Dedifferentiated amniotic fluid mesenchymal stem cell (primary cell): ENCODE measurements around the gene GFY.

Source experiments
- DNase-seq: peaks from one replicate; pipeline ENCODE4 v3.0.0-alpha.2; 2016; ENCODE audit errors: extremely low spot score

Gene GFY, protein sequence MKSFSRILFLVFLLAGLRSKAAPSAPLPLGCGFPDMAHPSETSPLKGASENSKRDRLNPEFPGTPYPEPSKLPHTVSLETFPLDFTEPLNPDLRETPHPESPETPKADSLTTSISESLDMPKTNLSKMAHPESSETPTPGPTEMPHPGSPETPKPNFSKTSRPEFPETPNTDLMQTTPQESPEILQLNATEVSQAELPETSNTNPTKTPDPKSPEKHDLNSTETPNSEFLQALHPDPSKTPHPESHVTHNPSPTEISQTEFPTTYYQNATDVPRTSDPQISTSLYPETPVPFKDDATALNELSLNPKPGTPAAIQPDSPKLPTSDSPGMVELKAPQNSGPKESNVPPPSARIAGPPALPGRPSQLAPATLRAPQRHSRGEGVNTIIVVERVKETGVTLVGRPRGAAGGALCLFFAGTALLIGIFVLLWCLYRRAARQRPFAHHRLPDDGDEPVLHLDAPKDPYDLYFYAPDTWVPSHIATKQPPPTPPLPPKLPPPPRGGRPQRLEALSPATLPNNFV

DNA sequence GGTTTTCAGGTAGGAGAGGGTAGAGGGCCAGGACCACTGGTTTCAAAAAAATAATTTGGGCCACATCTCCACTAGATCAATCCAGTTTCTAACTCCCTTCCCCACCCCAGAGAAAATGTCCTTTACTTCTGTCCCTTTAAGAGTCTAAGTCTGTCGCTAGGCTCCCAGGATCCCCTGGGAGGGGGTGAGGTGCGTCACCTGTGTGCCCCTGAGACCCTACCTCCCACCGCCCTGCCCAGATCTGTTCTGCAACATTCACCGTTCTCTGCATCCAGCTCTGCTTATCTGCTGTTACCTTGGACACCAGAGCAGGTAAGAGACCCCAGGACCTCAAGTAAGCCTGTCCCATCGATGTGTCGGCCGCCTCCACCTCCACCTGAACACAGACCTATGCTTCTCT lies at the start of gene GFY:
Gene GFY, plus strand, starts transcription at position 211 of the 400 bp plus-strand sequence. CDS start 1,043 bp downstream, outside the sequence.
- DNase-seq = no peak

DNA sequence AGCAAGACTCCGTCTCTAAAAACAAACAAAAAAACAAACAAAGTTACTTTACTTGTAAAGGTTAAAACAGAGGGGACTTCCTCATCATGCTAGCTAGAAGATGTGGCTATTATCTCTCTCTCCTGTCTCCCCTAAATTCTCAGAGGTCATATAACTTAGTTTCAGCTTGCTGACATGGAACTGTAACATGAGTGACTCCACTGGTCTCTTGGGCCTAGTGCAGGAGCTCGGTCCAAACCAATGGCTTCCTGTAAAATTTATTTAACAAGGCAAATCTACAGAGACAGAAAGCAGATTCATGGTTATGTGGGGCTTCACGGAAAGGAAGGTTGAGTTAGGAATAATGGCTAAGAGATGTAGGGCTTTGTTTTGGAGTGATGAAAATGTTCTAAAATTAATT lies 46.7 kb upstream of the GFY start:
- DNase-seq = no peak

DNA sequence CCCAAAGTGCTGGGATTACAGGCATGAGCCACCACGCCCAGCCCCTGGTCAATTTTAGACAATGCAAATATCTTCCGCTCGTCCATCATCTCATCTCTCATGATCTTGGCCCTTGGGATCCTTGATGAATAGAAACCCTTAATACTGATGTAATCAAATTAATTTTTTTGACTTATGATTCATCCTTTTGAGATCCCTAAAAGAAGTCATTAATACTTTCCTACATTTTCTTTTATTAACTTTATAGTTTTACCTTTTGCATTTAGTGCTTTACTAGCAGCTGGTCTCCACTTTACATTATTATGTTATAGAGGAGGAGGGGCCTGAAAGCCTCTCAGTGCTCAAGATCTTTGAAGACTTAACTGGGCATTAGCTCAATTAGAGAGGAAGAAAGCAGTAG lies 44.8 kb upstream of the GFY start:
- DNase-seq = no peak

DNA sequence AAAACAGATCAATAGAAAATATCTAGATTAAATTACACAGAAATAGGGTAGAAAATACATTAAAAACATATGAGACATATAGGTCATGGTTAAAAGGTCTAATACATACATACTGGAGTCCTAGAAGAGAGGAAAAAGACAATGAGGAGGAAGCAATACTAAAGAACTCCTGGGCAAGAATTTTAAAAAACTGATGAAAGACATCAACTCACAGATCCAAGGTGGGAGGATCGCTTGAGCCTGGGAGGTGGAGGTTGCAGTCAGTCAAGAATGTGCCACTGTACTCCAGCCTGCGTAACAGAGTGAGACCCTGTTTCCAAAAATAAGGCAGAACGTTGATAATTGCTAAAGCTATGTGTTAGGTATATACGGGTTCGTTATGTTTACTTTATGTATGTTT lies 42.5 kb upstream of the GFY start:
- no peak for DNase-seq

DNA sequence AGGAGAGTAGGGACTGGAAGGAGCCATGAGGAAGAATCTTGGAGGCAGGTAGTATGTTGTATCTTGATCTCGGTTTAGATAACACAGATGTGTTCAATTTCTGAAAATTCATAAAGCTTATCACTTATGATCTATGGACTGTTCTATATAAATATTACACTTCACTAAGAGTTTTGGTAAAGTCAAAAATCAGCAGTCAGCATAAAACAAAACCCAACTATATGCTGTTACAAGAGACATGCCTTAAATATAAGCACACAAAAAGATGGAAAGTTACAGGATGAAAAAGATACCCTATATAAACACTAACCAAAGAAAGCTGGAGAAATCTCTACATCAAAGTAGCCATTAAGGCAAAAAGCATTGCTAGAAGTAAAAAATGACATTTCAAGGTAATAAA lies 41.6 kb upstream of the GFY start:
- DNase-seq = no peak

DNA sequence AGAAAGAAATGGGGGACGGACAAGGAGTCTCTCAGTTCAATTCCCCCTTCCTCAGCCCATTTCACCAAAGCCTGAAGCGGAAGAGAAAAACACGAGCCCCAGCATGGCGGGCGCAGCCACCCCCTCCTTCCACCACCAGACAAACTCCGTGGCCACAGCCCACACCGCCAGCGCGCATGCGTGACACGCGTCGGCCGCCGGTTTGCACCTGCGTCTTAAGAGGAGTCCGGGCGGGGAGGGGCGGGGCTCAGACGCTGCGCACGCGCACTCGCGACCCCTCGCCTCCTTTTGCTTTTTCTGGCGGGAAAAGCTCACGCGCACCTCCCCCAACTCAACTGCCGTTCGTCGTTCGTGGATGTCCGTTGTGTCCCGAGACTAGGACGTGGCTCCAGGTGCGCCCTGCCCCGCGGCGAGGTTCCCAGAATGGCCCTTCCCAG lies 37.2 kb upstream of the GFY start, which contains the start of gene KASH5:
Gene KASH5, plus strand, starts transcription at position 314 of the 437 bp plus-strand sequence. CDS start 2,635 bp downstream, outside the sequence.
- no peak for DNase-seq

DNA sequence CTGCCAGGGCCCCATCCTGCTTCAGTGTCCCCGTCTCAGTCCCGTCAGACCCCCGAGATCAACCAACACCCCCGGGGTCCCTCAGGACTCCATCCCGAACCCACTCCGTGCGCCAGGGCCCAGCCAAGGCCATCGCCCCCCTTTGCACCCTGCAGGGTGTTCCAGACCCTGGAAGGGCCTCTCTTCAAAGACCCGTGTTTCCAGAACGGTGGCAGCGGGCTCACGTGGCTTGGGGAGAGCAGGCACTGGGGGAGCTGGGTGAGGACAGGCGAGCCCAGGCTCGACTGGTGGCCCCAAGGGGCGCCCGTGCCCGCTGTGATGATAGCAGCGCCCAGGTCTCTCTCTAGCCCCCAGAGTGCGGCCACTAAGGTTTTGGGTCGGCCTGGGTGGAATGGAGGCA lies 35.8 kb upstream of the GFY start:
- DNase-seq = no peak

DNA sequence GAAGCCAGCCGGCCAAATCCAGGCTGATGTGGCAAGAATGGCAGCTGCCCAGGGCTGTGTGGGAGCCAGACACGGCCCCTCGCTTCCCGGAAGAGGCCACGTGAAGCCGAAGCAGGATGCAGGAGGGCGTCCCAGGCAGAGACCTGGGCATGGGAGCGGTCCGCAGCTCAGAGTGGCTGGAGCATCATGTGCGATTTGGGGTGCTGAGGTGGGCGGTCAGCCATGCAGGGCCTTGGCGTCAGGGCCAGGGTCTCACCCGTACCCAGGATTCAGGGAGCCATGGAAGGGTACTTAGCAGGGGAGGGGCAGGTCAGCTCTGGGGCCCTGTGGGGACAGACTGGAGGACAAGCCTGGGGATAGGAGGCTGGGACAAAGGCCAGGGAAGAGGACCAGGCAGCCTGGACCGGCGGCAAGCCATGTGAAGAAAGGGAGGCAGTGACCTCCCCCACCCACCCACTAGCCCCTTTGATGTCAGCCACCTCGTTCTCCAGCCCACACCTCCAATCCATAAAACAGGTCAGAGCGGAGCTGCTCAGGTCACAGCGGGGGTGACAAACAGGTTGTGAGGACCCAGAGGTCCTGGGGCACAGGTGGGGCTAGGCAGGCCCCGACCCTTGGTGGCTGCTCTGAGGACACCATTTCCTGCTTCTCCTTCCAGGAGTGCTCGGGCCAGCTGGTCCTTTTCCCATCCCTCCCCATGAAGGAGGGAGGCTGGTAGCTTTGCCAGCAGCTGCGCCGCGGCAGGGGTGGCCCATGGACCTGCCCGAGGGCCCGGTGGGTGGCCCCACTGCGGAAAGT lies 34.9 kb upstream of the GFY start:
- no peak for DNase-seq

DNA sequence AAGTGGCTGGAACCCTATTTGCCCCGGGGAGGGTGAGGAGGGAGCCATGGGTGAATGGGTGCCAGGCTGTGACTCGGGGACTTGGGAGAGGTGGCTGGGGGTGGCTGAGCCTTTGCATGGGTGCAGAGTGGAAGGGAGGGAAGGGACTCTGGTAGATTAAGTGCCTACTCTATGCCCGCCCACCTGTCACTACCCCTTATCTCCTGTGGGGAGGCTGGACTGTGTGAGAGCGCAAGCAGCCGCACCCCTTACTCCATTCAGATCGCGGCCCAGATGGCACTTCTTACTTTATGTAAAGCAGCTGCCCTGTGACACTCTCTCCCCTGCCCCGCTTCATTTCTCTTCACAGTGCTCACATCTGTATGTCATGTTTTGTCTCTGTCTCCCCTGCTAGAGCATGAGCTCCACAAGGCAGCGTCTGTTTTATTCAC lies 34.2 kb upstream of the GFY start:
- no peak for DNase-seq

DNA sequence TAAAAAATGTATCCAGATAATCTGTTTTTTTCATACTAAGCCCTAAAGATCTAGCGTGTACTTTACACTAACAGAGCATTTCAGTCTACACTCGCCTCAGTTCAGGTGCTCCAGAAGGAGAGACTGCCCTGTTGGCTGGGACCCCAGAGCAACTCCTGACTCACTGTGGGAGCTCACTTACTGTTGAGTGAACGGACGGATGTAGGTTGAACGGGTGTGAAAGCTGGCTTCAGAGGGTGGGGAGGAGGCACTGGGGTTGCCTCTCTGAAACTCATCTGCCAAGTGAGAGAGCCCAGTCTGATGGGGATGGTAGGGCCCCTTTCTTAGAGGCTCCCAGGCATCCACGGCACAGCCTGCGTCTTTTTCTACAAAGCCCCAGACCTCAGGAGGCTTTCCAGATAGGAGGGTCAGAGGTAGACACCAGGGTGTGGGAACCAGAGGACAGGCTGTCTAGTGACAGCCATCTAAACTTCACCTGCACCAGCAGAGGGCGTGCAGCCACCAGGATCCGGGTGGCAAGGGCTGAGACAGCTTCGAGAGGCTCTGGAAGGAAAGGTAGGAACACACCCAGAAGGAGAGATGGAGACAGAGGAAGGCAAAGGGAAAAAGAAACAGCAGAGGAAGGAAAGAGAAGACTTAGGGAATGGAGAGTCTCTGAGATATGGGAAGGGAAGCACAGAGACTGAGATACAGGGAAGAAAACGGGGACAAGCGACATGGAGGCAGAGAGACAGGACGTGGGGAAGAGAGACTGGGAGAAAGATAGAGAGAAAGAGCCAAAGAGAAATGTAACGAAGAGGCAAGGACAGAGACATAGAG lies 33.4 kb upstream of the GFY start:
- peak; percentile 61 for DNase-seq

DNA sequence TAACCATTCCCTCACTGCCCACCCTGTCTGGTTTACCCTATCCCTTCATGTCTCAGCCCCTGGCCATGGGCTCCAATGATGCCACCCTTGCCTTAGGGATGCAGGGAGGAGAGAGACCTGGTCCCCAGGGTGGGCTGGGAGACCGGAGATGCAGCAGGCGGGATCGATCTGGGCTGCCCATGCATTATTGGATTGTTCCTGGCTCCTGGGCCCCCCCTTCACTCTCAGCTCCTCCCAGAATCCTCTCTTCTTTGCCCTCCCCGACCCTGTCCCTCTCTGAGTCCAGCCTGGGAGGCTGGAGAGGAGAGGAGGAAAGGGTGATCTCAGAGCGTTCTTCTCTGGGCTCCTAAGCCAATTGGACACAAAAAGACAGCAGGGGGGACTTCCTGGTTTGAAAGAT lies 31.3 kb upstream of the GFY start:
- no peak for DNase-seq

DNA sequence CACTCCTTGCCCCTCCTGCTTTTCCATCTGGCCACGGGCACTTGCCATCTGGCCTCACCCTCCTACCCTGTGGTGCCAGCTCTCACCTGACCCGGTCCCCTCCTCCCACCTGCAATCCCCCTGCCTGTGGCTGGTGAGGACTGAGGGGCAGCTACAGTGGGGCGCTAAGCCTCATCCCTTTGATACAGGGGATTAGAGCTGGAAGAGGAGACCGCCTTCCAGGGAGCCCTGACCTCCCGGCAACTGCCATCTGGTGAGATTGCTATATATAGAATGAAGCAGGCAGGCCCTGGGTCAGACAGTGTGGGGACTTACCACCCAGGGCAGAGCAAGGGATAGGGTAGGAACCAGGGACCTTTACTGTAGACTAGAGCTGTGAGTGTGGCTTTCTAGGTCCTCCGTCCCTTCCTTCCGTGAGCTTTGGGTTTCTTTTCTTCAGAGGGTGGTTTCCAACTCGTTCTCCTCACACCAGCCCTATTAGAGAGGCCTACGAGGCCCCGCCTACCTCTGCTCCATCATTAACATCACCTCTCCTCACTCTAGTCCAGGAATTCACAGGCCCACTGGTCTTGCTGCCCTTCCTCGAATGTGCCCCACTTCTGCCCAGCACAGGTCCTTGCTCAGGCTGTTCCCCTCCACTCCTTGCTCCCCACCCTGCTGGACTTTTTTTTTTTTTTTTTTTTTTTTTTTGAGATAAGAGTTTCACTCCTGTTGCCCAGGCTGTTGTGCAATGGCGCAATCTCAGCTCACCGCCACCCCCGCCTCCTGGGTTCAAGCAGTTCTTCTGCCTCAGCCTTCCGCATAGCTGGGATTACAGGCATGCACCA lies 29.4 kb upstream of the GFY start:
- DNase-seq = no peak

DNA sequence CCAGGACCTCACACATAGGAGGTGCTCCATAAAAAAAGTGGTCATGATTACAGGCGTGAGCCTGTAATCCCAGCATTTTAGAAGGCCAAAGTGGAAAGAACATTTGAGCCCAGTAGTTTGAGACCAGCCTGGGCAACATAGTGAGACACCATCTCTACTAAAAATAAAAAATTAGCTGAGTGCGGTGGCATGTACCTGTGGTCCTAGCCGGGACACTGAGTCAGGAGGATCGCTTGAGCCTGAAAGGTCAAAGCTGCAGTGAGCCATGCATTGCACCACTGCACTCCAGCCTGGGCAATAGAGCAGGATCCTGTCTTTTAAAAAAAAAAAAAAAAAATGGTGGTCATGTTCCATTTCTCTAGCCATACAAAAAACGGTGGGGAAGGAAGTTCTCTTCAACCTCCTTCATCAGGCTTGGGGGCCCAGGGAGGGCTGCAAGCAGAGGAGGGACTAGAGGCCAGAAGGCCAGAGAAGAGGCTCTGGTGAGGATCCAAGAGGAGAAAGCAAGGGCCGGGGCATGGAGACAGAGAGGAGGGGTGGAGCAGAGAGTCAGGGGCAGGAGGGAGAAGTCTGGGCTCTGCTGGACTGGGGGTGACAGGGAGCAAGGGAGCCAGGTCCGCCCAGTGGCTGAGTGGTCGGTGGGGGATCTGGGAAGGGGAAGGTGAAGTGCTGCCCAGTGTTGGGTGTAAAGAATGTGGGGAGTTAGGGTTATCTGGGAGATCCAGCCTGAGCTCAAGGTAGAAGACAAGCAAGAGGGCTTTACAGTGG lies 28.3 kb upstream of the GFY start:
- no peak for DNase-seq

DNA sequence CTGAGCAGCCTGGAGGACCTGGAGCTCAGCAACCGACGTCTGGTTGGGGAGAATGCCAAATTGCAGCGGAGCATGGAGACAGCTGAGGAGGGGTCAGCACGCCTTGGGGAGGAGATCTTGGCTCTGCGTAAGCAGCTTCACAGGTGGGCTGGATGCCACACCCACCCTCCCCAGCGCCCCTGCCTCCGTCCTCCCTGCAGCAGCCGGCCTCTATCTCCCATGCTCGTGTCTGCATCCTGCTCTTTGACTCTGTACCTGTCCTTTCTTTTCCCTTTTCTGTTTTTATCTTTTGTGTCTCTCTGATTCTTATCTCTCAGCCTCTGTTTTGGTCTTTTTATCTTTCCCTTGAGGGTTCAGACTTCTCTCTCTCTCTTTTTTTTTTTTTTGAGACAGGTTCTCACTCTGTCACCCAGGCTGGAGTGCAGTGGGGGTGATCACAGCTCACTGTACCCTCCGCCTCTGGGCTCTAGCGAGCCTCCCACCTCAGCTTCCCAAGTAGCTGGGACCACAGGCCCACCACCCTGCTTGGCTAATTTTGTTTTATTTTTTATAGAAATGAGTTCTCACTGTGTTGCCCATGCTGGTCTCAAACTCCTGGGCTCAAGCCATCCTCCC lies 27.1 kb upstream of the GFY start:
- no peak for DNase-seq

DNA sequence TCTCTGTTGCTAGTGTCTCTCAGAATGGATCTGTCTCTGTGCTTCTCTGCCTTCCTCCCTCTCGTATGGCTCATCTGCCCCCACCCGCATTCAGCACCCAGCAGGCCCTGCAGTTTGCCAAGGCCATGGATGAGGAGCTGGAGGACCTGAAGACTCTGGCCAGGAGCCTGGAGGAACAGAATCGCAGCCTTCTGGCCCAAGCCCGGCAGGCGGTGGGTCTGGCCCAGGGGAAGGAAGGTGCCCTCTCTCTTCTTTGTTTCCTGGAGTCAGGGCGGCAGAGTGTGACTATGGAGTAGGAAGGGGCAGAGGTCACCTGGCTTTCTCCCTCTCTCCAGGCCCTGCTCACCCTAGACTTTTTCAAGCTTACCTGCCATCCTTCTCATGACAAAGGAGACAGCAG lies 26.3 kb upstream of the GFY start:
- no peak for DNase-seq

DNA sequence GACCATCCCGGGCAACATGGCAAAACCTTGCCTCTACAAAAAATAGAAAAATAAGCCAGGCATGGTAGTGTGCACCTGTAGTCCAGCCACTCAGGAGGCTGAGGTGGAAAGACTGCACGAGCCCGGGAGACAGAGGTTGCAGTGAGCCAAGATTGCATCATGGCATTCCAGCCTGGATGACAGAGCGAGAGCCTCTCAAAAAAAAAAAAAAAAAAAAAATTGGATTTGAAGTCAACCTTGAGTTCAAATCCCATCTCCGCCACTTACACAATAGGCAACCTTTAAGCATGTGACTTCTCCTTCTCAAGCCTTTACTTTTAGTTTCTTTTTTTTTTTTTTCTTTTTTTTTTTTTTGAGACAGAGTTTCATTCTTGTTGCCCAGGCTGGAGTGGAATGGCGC lies 25.2 kb upstream of the GFY start:
- no peak for DNase-seq

DNA sequence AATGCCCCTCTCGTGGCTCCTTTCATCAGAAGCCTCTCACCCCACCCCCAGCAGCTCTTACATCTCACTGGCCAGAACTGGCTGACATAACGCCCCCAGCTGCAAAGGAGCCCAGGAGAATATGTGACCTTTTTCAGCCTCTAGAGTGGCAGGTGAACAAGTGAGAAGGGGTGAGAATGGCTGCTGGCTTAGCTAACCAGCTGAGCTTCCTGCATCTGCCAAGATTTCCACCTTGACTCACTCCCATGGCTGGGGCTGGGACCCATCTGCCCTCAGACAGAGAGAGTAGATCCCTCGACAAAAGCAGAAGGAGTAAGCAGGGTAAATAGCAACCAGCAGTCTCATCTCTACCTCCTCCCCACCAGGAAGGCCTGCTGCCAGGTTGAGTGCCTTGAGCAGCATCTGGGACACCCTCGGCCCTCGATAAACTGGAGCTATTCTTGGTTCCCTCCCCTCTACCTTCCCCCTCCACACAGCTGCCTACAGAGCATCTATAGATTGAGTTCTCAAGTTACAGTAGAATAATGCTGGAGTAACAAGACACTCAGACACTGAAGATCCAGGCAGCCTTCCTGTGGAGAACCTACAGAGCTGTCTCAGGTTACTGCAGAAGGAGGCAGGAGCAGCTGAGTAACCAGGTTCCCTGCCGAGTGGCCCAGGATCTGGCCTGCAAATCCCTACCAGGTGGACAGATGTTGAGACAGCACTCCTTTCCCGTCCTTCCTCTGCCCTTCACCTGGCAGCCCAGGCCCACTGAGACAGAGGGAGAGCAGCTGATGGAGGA lies 21.6 kb upstream of the GFY start:
- DNase-seq = no peak

DNA sequence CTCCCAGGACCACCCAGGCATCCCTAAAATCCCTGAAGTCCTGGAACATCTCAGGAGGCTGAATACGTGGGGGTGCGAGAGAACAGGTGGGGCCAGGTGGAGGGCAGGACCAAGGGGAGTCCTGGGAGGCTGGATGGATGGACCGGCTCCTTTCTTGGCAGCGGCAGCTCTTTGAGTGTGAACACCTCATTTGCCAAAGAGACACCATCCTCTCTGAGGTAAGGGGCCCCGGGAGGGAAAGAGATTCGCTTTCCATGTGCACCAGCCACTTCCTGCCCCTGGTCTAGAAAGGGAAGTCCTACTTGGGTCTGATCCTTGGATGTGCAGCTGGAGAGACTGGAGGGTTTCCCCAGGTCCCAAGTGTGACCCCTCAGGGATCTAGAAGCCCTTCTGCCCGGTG lies 18.1 kb upstream of the GFY start:
- no peak for DNase-seq

DNA sequence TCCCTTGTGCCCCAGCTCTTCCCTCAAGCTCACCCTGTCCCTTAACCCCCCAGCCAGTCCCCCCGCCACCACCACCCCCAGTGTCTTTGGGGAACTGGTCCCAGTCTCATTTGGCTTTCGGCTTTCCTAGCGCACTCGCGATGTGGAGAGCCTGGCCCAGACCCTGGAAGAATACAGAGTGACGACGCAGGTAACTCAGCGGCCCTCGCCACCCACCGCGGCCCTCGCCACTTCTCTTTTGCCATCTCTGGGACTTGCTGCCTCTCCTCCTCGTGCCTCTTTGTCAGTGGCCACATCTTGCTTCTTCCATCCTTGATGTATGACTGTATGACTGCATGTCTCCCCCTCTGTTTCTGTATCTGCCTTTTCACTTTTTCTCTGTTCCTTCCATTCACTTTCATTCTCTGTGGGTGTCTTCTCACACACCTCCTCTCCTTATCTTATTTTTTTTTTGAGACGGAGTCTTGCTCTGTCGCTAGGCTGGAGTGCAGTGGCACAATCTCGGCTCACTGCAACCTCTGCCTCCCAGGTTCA lies 17.6 kb upstream of the GFY start:
- no peak for DNase-seq
